Breast epithelium (tissue), 3 donors: Measurements from ENCODE around the gene LDLRAP1.

Source experiments
- CTCF ChIP-seq, 3 donors: fragments of 450-650 bp; IDR thresholded peaks; one replicate each; pipeline ENCODE4 v1.5.1; 2016 to 2017; ENCODE audit warnings: antibody characterized with exemption in 3 of 3, mild to moderate bottlenecking in 3 of 3, moderate library complexity in 3 of 3
- POLR2A ChIP-seq: fragments of 450-650 bp; IDR thresholded peaks from one replicate; pipeline ENCODE4 v1.6.1; 2016; ENCODE audit warnings: antibody characterized with exemption, mild to moderate bottlenecking, moderate library complexity
- POLR2AphosphoS5 ChIP-seq, 3 donors: sonication (generic); formaldehyde crosslinking; IDR thresholded peaks; one replicate each; pipeline ENCODE4 v1.6.1; 2017; ENCODE audit warnings: antibody characterized with exemption in 3 of 3

GRCh38 chr1:25502957-25503356 lies 40.4 kb upstream of the LDLRAP1 start:
- TF ChIP-seq POLR2A (no peak), CTCF (IDR thresholded peaks at IDR 0.05) (no peak), POLR2AphosphoS5 (IDR thresholded peaks at IDR 0.05) (no peak)
